Hindlimb muscle (tissue), 1 donor: ENCODE results near the gene SLC34A3. TPM values are rescaled to one million over a fixed set of nuclear protein-coding genes. Genes with fewer than 3 reads are reported as not detected.

Source experiments
- DNase-seq: peaks from one replicate; pipeline ENCODE4 v3.0.0-alpha.2; 2013
- polyA plus RNA-seq: library from polyadenylated mRNA; unstranded; fragments of 120-200 nt; gene quantifications from one replicate; pipeline ENCODE4 v1.2.1, GENCODE V29; 2013; ENCODE audit not compliant: insufficient read length

The SLC34A3 gene
- polyA plus RNA-seq, 1 donor = 1.8 TPM

DNA sequence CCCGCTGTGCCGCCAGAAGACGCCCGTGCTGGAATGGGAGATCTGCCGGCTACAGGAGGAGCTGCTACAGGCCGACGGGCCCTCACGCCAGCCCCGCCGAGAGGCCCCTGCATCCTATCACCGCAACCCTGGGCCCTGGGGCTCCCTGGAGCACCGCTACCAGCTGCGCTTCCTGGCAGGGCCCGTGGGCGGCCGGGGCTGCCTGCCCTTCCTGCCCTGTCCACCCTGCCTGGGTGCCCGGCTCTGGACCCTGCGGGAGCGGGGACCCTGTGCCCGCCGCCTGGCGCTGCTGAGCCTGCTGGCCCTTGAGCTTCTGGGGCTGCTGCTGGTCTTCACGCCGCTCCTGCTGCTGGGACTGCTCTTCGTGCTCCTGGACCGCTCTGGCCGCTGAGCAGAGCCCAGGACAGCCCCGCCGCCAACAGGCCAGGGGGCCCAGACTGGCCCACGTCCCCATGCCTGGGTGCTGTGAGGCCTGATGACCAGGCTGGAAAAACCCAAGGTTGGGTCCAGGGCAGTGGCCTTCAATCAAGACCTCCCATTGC, 12.4 kb upstream of the SLC34A3 start:
- no peak for DNase-seq

DNA sequence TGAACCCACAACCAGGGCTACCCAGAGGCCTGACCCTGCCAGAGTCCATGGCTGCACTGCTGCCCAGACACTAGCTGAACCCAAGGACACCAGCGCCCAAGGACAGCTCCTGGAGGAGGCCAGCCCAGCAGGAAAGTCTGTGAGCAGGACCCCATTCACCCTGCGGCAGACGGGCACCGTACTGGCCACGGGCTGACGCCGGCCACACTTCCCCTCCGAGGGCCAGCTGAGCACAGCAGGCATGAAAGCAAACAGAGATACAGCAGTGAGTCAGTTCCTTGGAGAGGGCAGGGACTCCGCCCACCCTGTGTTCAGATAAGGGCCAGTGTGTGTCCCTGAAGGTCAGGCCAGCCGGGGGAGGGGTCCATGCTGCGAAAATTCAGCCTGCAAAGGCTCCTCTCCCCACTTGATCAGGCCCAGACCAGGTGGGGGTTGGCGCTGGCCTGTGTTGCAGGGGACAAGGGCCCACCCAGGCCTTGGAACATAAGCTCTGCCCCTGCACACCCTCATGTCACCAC, 11.9 kb upstream of the SLC34A3 start:
- DNase-seq = no peak

DNA sequence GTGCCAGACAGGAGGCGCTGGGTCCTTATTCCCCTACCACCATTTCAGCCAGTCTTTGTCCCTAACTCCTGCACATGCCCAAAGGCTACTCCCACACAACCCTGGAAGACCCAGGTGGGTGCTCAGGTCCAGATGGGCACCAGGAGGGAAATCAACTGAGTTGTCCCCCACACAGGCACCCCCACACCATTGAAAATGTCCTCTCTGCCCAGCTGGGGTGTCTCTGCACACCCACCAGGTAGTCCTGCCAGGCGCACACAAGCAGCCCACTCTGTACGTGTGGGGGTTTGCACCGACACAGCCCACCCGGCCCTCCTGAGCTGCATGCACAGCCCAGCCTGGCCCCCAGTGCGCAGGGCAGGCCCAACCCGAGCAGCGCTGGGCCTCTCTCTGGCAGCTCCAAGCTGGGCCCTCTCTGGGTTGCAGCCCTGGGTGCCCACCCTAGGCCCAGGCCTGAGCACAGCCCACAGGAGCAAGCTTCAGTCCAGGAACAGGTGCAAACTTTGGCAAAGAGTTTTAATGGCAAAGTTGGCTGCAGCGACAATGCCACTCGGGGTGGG, 10.9 kb upstream of the SLC34A3 start:
- no peak for DNase-seq

DNA sequence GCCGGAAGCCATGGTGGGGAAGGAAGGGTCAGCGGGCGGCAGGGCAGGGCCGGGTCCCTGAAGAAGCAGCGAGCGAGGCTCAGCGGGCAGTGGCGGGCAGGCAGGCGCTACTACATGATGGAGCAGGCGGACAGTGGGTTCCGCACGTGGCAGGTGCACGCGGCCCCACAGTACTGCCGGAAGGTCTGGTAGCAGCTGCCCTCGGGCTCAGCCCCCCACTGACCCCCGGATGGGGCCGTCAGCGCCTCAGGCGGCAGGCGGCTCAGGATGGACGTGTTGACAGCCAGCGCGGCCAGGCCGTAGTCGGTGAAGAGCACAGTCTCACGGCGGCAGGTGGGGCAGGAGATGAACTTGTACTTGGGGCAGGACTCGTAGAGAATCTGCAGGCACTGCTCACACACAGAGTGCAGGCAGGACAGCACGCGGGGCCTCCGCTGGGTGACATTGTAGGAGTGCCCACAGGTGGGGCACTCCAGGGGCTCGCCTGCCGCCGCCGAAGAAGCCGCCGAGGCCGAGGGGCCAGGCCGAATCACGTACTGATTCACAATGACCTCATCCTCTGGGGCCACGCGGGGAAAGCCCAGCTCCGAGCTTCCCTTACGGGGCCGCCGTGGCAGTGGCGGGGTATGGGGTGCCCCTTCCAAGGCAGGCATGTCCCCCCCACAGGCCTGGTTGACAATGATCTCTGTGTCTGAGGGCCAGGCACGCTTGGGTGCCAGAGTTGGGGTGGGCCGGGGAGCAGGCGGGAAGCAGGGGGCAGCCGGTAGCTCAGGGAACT, 10.2 kb upstream of the SLC34A3 start:
- no peak for DNase-seq

DNA sequence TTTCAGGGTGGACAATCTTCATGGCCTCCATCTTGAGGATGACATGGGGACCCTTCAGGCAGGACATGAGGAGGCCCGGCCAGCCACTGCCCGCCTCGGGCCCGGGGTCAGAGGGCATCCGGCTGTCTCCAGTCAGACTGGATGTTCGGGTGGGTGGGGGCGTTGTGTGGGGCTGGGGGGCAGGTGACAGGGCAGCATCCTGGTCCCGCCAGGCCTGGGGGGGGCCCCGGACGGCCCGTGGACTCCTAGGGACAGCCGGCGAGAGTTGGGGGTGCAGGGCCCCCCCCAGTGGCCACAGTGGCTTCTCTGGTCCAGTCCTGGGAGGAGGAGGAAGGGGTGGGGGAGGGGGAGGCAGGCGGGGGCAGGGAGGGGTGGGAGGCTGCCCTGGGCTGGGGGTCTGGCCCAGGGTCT, 9.6 kb upstream of the SLC34A3 start:
- no peak for DNase-seq

DNA sequence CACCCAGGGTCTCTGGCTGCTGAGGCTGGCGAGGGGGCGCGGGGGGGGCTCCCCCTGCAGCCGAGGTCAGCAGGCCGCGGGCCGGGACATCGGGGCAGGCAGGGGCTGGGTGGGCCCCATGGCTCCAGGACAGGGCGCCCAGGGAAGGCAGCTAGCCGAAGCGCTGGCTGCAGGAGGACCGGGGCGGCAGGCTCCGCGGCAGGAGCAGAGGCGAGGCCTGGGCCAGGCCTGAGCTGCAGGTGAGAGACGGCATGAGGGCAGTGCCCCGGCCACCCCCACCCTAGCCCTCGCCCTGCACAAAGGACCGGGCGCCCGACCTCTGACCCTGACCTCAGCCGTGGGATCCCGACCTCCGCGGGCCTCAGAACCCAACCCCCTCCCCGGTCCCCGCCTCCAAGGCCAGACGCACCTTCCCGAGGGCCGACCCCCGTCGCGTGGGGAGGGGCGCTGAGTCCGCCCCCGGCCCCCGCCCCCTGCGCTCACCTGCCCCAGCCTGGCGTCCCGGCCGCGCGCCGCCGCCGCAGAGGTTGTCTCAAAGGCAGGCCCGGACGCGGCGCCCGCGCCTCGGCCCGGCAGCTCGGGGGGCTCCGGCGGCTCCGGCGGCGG, 9.1 kb upstream of the SLC34A3 start:
- no peak for DNase-seq

DNA sequence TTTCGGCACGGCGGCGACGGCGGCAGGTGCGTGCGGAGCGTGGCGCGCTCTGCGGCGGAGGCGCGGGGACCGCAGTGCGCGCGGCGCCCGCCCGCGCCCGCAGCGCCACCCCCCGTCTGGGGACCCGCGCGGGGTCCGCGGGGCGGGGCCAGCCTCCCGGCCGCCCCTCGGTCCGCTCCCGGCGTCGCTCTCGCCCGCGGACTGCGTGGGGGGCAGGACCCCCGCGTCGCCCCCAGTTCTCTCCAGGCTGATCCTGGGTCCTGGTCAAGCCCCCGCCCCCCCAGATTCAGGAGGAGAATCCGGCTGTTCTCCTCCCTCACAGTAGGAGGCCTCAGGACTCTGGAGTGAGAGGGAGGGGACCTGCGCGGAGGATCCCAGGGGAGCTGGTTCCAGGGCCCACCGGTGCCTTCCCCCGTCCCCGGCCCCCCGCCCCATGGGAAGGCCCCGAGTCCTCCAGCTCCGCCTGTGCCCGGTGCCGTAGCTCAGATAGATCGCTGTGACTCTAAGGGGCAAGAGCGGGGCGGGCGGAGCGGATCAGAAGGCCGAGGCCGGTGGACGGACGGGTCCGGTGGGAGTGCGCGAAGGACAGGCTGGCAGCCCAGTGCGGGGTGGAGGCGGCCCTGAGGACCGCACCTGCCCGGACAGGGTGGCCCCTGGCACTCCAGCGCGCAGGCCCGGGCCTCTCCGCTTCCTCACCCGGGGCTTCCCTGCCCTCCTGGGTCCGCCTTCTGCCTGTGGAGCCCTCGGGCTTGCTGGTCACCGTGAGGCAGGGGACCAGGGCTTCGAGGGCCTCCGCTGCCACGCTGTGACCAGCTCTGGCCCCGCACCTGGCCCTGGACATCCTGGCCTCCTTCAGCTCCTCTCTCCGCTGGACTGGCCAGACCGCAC, 8.3 kb upstream of the SLC34A3 start, which contains the start of gene RNF208:
Gene RNF208 (minus strand): TSS at position 51 of the 888 bp plus-strand sequence. CDS start 1,028 bp downstream, outside the sequence.
- no peak for DNase-seq

DNA sequence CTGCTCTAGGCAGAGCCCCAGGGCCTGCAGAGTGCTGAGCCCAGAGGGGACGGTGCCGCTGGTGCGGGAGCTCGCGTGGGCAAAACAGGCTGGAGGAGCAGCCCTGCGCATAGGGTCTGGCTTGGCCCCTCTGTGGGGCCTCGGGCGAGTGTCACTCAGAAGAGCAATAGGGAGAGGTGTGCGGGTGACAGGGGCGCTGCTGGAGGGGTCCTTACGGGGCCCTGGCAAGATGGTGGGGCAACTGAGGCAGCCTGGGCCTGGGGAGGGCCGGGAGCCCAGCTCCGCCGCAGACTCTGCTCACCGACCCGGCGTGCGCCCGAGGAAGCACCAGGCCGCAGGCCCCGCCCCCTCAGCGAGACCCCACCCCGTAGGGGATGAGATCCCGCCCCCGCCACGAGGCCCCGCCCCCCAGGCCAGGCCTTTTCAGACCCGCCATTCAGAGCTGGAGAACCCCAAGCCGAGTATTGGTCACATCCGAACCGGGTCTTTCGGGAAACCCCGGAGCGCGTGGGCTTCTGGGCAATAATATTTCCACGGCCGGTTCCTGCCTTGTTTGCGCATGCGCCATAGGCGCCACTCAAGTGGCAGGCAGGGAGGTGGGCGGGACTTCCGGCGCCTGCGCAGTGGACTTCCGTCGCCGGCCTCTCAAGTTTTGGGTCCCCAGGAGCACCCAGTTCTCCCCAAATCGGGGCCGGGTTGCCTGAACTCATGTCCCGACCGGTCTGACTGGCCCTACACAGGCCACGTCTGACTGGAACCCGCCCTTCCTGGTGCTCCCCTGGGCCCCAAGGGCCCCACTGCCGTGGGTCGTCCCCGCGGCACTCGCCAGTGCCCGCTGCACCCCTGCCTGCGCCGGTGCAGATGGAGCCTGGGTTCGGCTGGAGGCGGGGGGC, 7.4 kb upstream of the SLC34A3 start:
- DNase-seq = peak; percentile 96

DNA sequence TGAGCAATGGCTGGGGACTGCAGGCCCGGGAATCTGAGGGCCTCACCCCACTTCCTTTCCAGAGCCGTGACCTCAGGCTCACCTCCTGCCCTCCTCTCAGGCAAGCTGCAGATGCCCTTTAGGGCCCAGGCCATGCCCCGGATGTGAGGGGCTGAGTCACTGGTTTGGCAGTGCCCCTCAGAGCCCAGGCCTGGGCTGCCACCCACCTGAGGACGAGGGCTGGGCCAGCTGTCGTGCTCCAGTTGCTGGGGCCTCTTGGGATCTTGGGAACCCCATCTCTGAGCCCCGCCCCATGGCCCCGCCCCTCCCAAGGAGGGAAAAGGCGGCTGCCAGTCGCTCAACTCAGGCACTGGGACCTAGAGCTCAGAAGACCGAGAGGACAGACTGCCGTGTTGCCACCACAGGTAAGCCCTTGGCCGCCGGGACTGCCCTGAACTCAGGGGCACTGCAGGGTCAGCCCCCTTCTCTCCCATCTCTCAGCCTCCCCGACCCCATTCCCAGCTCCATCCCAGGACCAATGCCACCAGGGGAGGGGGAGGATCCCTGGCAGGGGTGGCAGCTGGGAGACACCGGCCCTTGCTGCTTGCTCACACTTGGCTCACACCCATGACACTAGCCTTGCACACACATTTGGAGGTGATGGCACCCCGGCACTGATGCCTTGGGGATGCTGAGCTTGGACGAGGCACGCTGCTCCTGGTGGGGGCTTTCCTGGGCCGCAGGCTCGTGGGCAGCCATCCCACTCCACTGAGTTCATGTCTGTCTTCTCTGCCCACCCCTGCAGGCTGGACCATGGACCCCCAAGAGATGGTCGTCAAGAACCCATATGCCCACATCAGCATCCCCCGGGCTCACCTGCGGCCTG, 5.6 kb upstream of the SLC34A3 start, which contains the start of gene CYSRT1:
Gene CYSRT1 (plus strand): TSS at position 345 of the 865 bp plus-strand sequence. CDS start 448 bp downstream, at position 793.
- no peak for DNase-seq

DNA sequence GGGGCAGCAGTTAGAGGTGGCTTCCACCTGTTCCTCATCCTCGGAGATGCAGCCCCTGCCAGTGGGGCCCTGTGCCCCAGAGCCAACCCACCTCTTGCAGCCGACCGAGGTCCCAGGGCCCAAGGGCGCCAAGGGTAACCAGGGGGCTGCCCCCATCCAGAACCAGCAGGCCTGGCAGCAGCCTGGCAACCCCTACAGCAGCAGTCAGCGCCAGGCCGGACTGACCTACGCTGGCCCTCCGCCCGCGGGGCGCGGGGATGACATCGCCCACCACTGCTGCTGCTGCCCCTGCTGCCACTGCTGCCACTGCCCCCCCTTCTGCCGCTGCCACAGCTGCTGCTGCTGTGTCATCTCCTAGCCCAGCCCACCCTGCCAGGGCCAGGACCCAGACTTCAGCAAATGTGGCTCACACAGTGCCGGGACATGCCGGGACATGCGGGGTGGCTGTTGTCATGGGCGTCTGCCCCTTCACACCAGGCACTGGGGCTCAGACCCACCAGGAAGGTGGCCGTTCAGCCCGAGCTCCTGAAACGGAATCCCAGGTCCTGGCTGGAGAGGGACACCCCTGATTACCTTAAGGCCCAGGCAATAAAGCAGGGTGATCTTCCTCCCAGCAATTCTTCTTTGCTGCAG, 4.9 kb upstream of the SLC34A3 start:
- no peak for DNase-seq

DNA sequence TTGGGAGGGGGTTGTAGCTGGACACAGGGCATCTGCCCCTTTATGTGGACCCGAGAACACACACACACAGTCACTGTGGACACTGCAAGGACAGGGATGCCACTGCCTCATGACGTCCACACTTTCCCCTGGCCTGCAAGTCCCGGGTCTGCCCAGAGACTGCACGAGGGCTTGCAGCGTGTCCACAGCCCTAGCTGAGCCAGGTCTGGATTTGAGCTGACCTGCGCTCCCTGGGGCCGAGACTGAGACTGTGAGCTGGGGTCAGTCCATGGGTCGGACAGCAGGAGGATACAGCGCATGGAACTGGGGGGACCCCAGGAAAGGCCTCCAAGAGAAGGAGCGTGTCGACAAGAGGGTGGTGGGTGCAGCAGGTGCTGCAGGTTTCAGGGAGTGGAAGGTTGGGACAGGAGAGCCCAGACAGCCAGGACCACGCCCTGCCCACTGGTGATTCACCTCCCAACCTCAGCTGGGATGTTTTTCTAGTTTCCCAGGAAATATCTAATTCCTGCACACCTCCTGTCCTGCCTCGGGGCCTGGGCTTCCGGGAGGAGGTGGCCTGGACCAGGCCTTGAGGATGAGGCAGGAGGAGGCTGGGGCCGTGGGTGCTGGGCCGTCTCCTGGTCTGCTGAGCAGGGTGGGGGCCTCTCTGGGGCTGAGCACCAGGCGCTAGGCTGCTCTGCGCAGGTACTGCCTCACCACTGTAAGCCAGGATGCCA, 4.2 kb upstream of the SLC34A3 start:
- no peak for DNase-seq

DNA sequence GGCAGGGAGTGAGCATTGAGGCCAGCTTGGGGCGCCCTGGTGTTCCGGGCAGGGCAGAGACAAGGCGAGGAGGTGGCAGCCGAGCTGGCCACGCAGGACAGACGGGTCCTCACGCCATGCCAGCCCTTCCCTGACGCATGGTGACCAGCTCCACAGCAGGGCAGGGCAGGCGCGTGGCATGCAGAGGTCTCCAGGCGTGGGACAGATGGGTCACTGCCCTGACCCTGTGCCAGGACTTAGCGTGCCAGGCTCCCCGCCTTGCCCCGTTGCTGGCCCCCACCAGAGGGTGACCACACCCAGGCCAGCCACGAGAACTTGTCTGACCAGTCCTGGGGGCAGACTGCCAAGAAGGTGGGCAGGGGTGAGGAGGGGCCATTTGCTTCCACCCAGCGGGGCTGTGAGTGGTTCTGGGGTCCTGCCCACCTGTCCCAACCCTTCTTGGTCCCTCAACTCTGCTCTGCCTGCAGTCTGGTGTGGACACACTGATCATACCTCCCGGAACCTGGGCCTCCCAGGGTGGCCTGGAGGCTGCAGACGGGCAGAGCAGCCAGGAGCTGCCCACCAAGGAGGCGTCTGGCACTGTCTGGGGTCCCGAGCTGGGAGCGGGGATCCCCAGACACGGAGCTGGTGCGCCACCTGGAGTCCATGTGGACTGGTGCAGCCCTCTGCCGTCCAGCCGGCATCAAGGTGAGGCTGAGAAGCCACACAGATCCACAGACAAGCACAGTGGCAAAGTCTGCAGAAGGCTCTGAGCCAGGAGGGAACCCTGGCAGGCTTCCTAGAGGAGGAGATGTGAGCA, 3.4 kb upstream of the SLC34A3 start, which contains the start of gene RNF224:
Gene RNF224 (plus strand): TSS at position 449 of the 799 bp plus-strand sequence. CDS start 834 bp downstream, outside the sequence.
- DNase-seq = peak; percentile 64

DNA sequence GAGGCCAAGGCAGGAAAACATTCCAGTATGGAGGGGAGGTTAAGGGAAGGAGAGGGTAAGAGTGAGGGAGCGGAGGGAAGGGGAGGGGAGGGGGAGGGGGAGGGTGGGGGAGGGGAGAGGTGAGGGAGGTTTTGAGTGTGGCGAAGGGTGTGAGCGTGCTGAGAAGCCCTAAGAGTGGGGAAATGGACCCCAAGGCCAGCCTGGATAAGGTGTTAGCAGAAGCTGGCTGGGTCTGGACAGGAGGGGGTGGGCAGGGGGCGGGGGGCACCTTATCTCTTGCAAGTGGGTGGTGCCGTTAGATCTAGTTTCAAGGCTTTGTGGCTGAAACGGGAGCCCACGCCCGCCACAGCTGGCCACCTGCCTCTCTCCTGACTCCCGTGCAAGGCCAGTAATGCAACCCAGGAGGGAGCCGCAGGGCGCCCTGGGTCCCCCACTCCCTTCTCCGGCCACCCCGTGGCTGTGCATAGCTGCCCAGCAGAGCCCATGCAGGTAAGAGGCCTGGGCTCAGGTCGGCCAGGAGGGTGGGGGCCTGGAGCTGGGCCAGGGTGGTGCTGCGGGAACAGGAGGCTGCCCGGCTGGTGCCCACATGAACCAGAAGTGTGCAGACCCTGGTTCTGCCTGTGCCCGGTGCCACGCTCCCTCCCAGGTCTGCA, 2.7 kb upstream of the SLC34A3 start:
- DNase-seq = no peak

DNA sequence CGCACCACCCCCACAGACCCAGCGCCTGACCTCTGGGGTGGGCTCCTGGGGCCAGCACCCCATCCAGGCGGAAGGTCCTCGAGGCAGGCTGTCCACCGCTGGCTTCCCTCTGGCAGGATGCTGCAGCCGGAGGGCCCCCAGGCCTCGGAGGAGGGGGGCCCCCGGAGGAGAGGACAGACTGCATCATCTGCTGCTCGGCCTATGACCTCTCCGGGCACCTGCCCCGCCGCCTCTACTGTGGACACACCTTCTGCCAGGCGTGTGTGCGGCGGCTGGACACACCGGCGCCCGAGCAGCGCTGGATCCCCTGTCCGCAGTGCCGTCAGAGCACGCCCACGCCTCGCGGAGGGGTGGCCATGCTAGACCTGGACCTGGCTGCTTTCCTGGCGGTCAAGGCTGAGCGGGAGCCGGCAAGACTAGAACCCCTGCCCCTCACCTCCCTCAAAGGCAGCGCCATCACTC, 2.2 kb upstream of the SLC34A3 start:
- DNase-seq = no peak

DNA sequence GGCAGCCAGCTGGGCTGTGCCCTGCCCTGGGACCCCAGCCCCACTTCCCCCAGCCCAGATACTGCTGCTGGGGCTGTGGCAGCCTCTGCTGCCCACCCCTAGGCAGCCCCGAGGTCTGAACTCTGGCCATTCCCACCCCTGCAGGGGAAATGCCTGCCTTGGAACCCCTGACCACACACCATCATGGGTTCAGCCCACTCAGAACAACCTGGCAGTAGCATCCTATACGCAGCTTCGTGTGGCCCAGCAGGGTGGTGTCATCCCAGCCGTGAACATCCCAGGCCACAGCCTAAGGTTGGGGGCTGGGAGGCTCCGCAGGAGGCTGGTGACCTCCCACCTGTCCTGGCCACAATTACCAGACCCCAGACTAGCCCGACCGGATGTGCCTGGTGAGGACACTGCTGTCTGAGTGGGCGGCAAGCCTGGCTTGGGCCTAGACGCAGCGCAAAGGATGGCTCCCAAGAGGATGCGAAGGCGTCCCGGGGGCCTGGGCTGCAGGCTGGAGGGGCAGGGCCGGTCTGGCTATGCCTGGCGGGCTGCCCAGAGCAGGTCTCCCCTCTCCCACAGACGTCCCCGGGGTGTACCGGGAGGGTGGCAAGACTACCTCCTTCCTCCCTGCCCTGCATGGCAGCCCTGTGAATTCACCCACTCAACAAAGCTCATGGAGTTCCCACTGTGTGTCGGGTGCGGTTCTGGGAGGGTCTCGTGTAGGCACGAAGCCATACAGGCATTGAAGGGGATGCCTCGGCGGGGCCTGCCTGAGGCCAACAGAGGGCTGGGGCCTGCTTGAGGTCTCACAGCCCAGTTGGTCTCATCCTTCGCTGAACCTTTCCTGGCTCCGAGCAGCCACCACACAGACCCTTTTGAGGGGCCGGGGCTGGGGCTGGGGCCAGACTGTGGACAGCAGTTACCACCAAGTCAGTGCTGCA, 1.5 kb upstream of the SLC34A3 start:
- no peak for DNase-seq
